GM10248 (cell line): ENCODE measurements around the gene KLK6.
"Not testable (repeated sequence)": the region's sequence is repeated elsewhere in the genome, so short reads cannot be mapped to it uniquely, and the experiment has no call there.

ENCODE experiments used
- CTCF ChIA-PET: fragments of 300-600 bp; sonication (Branson Sonifier 250); formaldehyde crosslinking; extraction: SDS; loops from one replicate; lab custom pipeline; 2021; ENCODE audit warnings: antibody characterized with exemption; lab: Yijun Ruan, JAX
- POLR2A ChIA-PET: fragments of 350-650 bp; sonication (Branson Sonifier 250); formaldehyde crosslinking; extraction: SDS; loops from one replicate; lab custom pipeline; 2020; ENCODE audit warnings: antibody characterized with exemption; lab: Yijun Ruan, JAX
- DNase-seq: peaks from one replicate; pipeline ENCODE4 v3.0.0; 2012; ENCODE audit errors: extremely low spot score
- CTCF ChIP-seq: IDR thresholded peaks from 2 replicates; pipeline ENCODE4 v1.5.1; 2012; ENCODE audit warnings: mild to moderate bottlenecking, low read depth; ENCODE audit errors: extremely low read depth, missing control alignments, control extremely low read depth

The KLK6 gene

GRCh38 chr19:50972795-50973376 is 3.5 kb upstream of the KLK6 start:
- ChIA-PET POLR2A (no interaction called here), CTCF (no interaction called here)
- no peak for TF ChIP-seq CTCF
- no peak for DNase-seq

GRCh38 chr19:50969810-50970209 is 419 bp upstream of the KLK6 start:
- CTCF ChIA-PET, DNase-seq, POLR2A ChIA-PET: not testable (repeated sequence)

GRCh38 chr19:50968716-50969412 is 527 bp downstream of the KLK6 start:
- TF ChIP-seq CTCF = no peak
- DNase-seq = no peak
- POLR2A ChIA-PET = no interaction called here
- CTCF ChIA-PET = no interaction called here

DNA sequence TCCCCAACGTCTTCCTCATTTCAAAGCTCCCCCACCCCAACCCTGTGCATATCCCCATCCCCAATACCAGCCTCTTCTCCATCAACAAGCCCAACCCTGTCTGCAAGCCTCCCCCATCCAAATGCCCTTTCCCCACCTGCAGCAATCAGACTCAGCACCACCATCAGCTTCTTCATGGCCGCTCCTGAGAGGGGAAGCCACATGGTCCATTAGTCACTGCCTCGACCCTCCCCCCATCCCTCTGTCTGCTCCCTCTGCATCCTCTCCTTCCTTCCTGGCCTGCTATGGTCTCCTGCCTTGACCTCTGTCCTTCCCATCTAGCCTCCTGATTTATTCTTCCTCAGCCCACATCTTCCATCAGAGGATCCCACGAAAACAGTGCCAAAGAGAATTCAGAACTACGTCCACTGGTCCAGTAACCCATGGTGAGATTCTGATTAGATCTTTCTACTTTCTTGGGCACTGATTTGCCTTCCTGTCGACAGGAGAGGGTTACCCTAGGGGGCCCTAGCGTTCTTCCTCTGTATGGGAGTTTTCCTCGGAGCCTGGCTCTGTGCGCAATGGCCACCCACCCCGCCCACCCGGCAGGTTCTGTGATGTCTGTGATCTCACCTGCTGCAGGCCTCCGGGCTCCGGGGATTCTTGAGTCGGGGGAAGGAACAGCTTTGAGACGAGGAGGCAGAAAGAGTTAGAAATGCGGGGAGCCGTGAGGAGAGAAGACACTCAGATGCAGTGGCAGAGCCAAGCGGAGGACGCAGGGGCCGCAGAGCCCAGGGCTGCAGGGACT is 1.3 kb downstream of the KLK6 start:
- DNase-seq = no peak
- TF ChIP-seq CTCF = no peak
- POLR2A ChIA-PET = no interaction called here
- CTCF ChIA-PET = no interaction called here

- CTCF ChIA-PET = no interaction called here
- POLR2A ChIA-PET = no interaction called here
- no peak for TF ChIP-seq CTCF
- no peak for DNase-seq
Observed at GRCh38 chr19:50964266-50964665, 5.1 kb downstream of the KLK6 start.

GRCh38 chr19:50963381-50963780 is 6.0 kb downstream of the KLK6 start:
- no peak for TF ChIP-seq CTCF
- no peak for DNase-seq
- CTCF ChIA-PET = no interaction called here
- POLR2A ChIA-PET = no interaction called here

GRCh38 chr19:50962245-50962644 is 7.1 kb downstream of the KLK6 start:
- ChIA-PET CTCF (no interaction called here), POLR2A (no interaction called here)
- TF ChIP-seq CTCF = no peak
- DNase-seq = no peak
